Right cardiac atrium (tissue), 5 donors: Measurements from ENCODE around the gene ZBTB47. TPM values are rescaled to one million over a fixed set of nuclear protein-coding genes. Genes with fewer than 3 reads are reported as not detected.
A peak's percentile ranks its signal among the peaks of the same experiment; 100 is the strongest.

Experiments used
- ATAC-seq, 2 donors: fragments of 200-7000 bp; cut with Tn5 transposase; one replicate each; pipeline versions ENCODE4 v1.8.0 to v1.9.1; 2020; ENCODE audit warnings: moderate library complexity in 2 of 2, mild to moderate bottlenecking in 1 of 2
- DNase-seq, 3 donors: peaks; one replicate each; pipeline ENCODE4 v3.0.0-alpha.2; 2020
- H3K27ac ChIP-seq: one replicate; pipeline ENCODE4 v1.5.1; 2013; ENCODE audit warnings: mild to moderate bottlenecking, low read length, control low read depth, moderate library complexity
- H3K27me3 ChIP-seq: one replicate; pipeline ENCODE4 v1.6.1; 2013; ENCODE audit not compliant: control insufficient read depth, insufficient read depth
- H3K4me1 ChIP-seq: one replicate; pipeline ENCODE4 v1.6.1; 2013; ENCODE audit warnings: low read length; ENCODE audit not compliant: control insufficient read depth, insufficient read depth
- H3K4me3 ChIP-seq: one replicate; pipeline ENCODE4 v1.5.1; 2013; ENCODE audit warnings: low read length, control low read depth
- H3K9me3 ChIP-seq: one replicate; pipeline ENCODE4 v1.6.1; 2013; ENCODE audit warnings: low read length; ENCODE audit not compliant: control insufficient read depth
- WGBS: extraction: QIAGEN DNeasy Blood & Tissue Kit; methylation state at CpG from one replicate; pipeline ENCODE4 v1.1.7; 2013; 5-methylcytosine and 5-hydroxymethylcytosine counted together
- intact Hi-C, 4 donors: fragments of 100-400 bp; cut with DNase I; formaldehyde crosslinking; loops; one replicate each; pipeline versions ENCODE4 v1.11.0 to v1.14.0; 2022 to 2023
- polyA plus RNA-seq: library from polyadenylated mRNA; stranded (reverse); fragments of 200-250 nt; gene quantifications from one replicate; pipeline ENCODE4 v1.2.3, GENCODE V29; 2013
- total RNA-seq, 4 donors: library from RNA; stranded (reverse); fragmentation: NEBNext Ultra II Directional; extraction: Animal tissue kit (Norgen Biotek cat#: 25700); gene quantifications; one replicate each; pipeline ENCODE4 v1.2.1, GENCODE V29; 2021
- donor health status: healthy with polysubstance abuse.
- donor health status: DM: no; HTN: yes; CAD: no.
- donor health status: DM: no; HTN: no; CAD: no.
- donor health status: DM: no; HTN: yes; CAD: no; lungs with severe emphysema.
- donor health status: DM: yes; HTN: yes; CAD: no.

The ZBTB47 gene
- total and polyA plus RNA-seq, 5 donors: 99.5 to 141 (median 113) TPM

GRCh38 chr3:42692667-42693529, 39.4 kb downstream of the ZBTB47 start:
- WGBS: 87% methylated on average over 17 of the region's 17 CpGs
- Histone ChIP-seq H3K4me3 (no peak overlapping the region), H3K9me3 (no peaks in the 10 kb centered on the region), H3K27ac (no peak overlapping the region), H3K27me3 (no peaks in the 10 kb centered on the region), H3K4me1 (no peaks in the 10 kb centered on the region)
- DNase-seq (peak in 1 of 3 donors; percentile 32), ATAC-seq (no peak)
- intact Hi-C loops: no loop called here

GRCh38 chr3:42693530-42693930, 40.0 kb downstream of the ZBTB47 start:
- DNase-seq (no peak), ATAC-seq (no peak)
- Histone ChIP-seq H3K4me3 (no peak overlapping the region), H3K4me1 (no peaks in the 10 kb centered on the region), H3K27ac (no peak overlapping the region), H3K9me3 (no peaks in the 10 kb centered on the region), H3K27me3 (no peaks in the 10 kb centered on the region)
- intact Hi-C loops: no loop called here
- 83% methylated on average over 4 of the region's 4 CpGs for WGBS

GRCh38 chr3:42694366-42694765, 40.9 kb downstream of the ZBTB47 start:
- DNase-seq: no peak
- Histone ChIP-seq H3K4me3 (no peak overlapping the region), H3K9me3 (no peaks in the 10 kb centered on the region), H3K27me3 (no peaks in the 10 kb centered on the region), H3K27ac (no peak overlapping the region), H3K4me1 (no peaks in the 10 kb centered on the region)
- ATAC-seq: no peak
- intact Hi-C loops: no loop called here

GRCh38 chr3:42696356-42697288, 43.1 kb downstream of the ZBTB47 start:
- 70% methylated on average over 19 of the region's 19 CpGs for WGBS
- intact Hi-C loops: no loop called here
- ATAC-seq (no peak), DNase-seq (peak in 1 of 3 donors; percentile 51)
- Histone ChIP-seq H3K27me3 (no peaks in the 10 kb centered on the region), H3K9me3 (no peaks in the 10 kb centered on the region), H3K27ac (no peak overlapping the region), H3K4me1 (no peaks in the 10 kb centered on the region), H3K4me3 (no peak overlapping the region)

- H3K27ac ChIP-seq: no peak overlapping the region
- 84% methylated on average over 18 of the region's 18 CpGs for WGBS
- H3K4me1 ChIP-seq: no peaks in the 10 kb centered on the region
- H3K4me3 ChIP-seq: no peak overlapping the region
- DNase-seq (peak in 1 of 3 donors; percentile 36), ATAC-seq (no peak)
- intact Hi-C loops: no loop called here
- H3K27me3 ChIP-seq: no peaks in the 10 kb centered on the region
- no peaks in the 10 kb centered on the region for H3K9me3 ChIP-seq
Measured at GRCh38 chr3:42697289-42698051, 44.0 kb downstream of the ZBTB47 start.

GRCh38 chr3:42698216-42698910, 44.9 kb downstream of the ZBTB47 start:
- Histone ChIP-seq H3K27ac (peak overlapping the region; percentile 22), H3K4me1 (no peaks in the 10 kb centered on the region), H3K4me3 (no peak overlapping the region), H3K9me3 (no peaks in the 10 kb centered on the region), H3K27me3 (no peaks in the 10 kb centered on the region)
- DNase-seq: peak in 1 of 3 donors; percentile 26
- no peak for ATAC-seq
- 88% methylated on average over 7 of the region's 7 CpGs for WGBS
- intact Hi-C loops: no loop called here

- Histone ChIP-seq H3K9me3 (no peaks in the 10 kb centered on the region), H3K27ac (no peak overlapping the region), H3K4me3 (no peak overlapping the region), H3K4me1 (no peaks in the 10 kb centered on the region), H3K27me3 (no peaks in the 10 kb centered on the region)
- DNase-seq: peak in 1 of 3 donors; percentile 23
- intact Hi-C loops: no loop called here
- 66% methylated on average over 9 of the region's 9 CpGs for WGBS
- no peak for ATAC-seq
Measured at GRCh38 chr3:42698911-42699230, 45.4 kb downstream of the ZBTB47 start.

- H3K27ac ChIP-seq: peak overlapping the region; percentile 26
- WGBS: 59% methylated on average over 10 of the region's 10 CpGs
- no peaks in the 10 kb centered on the region for H3K9me3 ChIP-seq
- H3K4me1 ChIP-seq: no peaks in the 10 kb centered on the region
- DNase-seq: peak in 1 of 3 donors; percentile 31
- no peak overlapping the region for H3K4me3 ChIP-seq
- H3K27me3 ChIP-seq: no peaks in the 10 kb centered on the region
- ATAC-seq: no peak
- intact Hi-C loops: no loop called here
Measured at GRCh38 chr3:42699511-42699971, 46.0 kb downstream of the ZBTB47 start.

GRCh38 chr3:42700366-42701288, 47.1 kb downstream of the ZBTB47 start:
- peak in 1 of 3 donors; percentile 48 for DNase-seq
- no peaks in the 10 kb centered on the region for H3K4me1 ChIP-seq
- no peaks in the 10 kb centered on the region for H3K27me3 ChIP-seq
- peak overlapping the region; percentile 93 for H3K27ac ChIP-seq
- intact Hi-C loops: loop anchor here in 1 of 4 donors (5.0 kb wide), 1 partner anchor 42 kb away; no protein-coding TSS in a partner anchor
- WGBS: 59% methylated on average over 15 of the region's 15 CpGs
- H3K4me3 ChIP-seq: peak overlapping the region; percentile 36
- H3K9me3 ChIP-seq: no peaks in the 10 kb centered on the region
- no peak for ATAC-seq
